ENCODE results near the gene NGF.

DNA sequence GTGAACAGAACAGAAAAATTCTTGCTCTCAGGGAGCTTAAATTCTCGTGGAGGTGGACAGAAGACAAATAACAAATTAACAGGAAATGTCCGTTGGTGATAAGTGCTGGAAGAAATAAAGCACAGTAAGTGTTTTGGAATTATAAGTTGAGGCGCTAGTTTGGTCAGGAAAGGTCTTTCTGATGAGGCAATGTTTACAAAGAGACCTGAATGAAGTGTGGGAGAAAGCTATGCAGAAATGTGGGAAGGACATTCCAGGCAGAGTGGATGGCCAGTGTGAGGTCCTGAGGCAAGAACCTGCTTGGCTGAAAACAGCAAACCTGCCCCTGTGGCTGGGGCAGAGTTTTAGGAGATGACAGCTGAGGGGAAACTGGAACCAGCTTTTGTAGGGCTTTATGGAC is 23.3 kb downstream of the NGF start:
- TF ChIP-seq, protein P1, sequence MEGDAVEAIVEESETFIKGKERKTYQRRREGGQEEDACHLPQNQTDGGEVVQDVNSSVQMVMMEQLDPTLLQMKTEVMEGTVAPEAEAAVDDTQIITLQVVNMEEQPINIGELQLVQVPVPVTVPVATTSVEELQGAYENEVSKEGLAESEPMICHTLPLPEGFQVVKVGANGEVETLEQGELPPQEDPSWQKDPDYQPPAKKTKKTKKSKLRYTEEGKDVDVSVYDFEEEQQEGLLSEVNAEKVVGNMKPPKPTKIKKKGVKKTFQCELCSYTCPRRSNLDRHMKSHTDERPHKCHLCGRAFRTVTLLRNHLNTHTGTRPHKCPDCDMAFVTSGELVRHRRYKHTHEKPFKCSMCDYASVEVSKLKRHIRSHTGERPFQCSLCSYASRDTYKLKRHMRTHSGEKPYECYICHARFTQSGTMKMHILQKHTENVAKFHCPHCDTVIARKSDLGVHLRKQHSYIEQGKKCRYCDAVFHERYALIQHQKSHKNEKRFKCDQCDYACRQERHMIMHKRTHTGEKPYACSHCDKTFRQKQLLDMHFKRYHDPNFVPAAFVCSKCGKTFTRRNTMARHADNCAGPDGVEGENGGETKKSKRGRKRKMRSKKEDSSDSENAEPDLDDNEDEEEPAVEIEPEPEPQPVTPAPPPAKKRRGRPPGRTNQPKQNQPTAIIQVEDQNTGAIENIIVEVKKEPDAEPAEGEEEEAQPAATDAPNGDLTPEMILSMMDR (IDR thresholded peaks at IDR 0.05) = no peak
- no peak for TF ChIP-seq POLR2A (IDR thresholded peaks at IDR 0.05)

All from lower leg skin (tissue), 3 donors.